Panc1 (cell line): ENCODE results near the gene TCP11L2.

Experiments used
- POLR2AphosphoS5 ChIP-seq: IDR thresholded peaks from 2 replicates; pipeline ENCODE4 v1.6.1; 2012; ENCODE audit warnings: mild to moderate bottlenecking, low read depth, low read length, moderate library complexity
- TCF7L2 ChIP-seq: IDR thresholded peaks from 2 replicates; pipeline ENCODE4 v1.6.1; 2011; ENCODE audit warnings: mild to moderate bottlenecking, low read depth, low read length, inconsistent platforms
- TF ChIP-seq, protein P1 (sequence below): fragments of 450-650 bp; IDR thresholded peaks from 2 replicates; pipeline ENCODE4 v1.5.1; 2017; ENCODE audit warnings: mild to moderate bottlenecking
- TF ChIP-seq, protein P2 (sequence below), 2 experiments: IDR thresholded peaks; 2 replicates each; pipeline ENCODE4 v1.6.1; 2011 to 2012; ENCODE audit warnings: low read depth in 2 of 2, control low read depth in 1 of 2, low read length in 1 of 2, mild to moderate bottlenecking in 1 of 2, moderate library complexity in 1 of 2; ENCODE audit not compliant: insufficient read depth in 1 of 2

DNA sequence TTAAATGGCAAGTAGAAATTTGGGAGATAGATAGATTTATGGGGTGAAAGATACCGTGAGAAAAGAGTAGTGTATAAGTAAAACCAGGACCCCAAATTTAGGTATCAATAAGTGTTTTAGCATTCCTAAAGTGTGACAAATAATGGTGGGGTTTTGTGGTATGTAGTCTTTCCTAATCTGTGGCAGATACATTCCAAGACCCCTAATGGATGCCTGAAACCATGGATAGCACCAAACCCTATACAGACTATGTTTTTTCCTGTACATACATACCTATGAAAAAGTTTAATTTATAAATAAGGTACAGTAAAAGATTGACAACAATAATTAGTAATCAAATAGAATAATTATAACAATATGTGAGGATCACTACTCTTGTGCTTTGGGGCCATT lies 14.4 kb upstream of the TCP11L2 start:
- TF ChIP-seq, protein P1, sequence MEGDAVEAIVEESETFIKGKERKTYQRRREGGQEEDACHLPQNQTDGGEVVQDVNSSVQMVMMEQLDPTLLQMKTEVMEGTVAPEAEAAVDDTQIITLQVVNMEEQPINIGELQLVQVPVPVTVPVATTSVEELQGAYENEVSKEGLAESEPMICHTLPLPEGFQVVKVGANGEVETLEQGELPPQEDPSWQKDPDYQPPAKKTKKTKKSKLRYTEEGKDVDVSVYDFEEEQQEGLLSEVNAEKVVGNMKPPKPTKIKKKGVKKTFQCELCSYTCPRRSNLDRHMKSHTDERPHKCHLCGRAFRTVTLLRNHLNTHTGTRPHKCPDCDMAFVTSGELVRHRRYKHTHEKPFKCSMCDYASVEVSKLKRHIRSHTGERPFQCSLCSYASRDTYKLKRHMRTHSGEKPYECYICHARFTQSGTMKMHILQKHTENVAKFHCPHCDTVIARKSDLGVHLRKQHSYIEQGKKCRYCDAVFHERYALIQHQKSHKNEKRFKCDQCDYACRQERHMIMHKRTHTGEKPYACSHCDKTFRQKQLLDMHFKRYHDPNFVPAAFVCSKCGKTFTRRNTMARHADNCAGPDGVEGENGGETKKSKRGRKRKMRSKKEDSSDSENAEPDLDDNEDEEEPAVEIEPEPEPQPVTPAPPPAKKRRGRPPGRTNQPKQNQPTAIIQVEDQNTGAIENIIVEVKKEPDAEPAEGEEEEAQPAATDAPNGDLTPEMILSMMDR: no peak
- TF ChIP-seq POLR2AphosphoS5 (no peak), TCF7L2 (no peak)
- TF ChIP-seq, protein P2, sequence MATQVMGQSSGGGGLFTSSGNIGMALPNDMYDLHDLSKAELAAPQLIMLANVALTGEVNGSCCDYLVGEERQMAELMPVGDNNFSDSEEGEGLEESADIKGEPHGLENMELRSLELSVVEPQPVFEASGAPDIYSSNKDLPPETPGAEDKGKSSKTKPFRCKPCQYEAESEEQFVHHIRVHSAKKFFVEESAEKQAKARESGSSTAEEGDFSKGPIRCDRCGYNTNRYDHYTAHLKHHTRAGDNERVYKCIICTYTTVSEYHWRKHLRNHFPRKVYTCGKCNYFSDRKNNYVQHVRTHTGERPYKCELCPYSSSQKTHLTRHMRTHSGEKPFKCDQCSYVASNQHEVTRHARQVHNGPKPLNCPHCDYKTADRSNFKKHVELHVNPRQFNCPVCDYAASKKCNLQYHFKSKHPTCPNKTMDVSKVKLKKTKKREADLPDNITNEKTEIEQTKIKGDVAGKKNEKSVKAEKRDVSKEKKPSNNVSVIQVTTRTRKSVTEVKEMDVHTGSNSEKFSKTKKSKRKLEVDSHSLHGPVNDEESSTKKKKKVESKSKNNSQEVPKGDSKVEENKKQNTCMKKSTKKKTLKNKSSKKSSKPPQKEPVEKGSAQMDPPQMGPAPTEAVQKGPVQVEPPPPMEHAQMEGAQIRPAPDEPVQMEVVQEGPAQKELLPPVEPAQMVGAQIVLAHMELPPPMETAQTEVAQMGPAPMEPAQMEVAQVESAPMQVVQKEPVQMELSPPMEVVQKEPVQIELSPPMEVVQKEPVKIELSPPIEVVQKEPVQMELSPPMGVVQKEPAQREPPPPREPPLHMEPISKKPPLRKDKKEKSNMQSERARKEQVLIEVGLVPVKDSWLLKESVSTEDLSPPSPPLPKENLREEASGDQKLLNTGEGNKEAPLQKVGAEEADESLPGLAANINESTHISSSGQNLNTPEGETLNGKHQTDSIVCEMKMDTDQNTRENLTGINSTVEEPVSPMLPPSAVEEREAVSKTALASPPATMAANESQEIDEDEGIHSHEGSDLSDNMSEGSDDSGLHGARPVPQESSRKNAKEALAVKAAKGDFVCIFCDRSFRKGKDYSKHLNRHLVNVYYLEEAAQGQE (IDR thresholded peaks at IDR 0.05; ENCODE audit: insufficient read depth in 1 of 2, low read depth in 2 of 2, low read length in 1 of 2): 0 out of 4 replicates have a peak, but pooled peaks of 1 of the 2 experiments have one; percentile 16
